ENCODE results near the gene VWCE.

DNA sequence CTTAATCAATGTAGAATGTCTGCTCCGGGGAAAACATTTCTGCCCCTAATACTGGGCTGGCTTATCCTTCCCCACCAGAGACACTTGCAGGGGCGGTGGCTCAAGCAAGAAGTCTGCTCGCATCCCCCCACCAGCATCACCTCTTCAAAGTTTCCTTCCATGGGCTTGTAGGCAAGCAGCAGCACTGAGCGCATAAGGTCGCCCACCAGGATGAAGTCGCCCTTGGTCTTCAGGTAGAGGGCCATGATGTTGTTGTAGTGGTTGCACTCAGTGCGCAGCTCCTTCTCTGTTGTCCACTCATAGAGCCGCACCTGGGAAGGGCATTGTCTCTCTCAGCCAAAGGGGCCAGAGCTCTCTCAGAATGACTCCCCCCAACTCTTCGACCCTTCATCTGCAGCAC, 8.6 kb upstream of the VWCE start:
- TF ChIP-seq, protein P1, sequence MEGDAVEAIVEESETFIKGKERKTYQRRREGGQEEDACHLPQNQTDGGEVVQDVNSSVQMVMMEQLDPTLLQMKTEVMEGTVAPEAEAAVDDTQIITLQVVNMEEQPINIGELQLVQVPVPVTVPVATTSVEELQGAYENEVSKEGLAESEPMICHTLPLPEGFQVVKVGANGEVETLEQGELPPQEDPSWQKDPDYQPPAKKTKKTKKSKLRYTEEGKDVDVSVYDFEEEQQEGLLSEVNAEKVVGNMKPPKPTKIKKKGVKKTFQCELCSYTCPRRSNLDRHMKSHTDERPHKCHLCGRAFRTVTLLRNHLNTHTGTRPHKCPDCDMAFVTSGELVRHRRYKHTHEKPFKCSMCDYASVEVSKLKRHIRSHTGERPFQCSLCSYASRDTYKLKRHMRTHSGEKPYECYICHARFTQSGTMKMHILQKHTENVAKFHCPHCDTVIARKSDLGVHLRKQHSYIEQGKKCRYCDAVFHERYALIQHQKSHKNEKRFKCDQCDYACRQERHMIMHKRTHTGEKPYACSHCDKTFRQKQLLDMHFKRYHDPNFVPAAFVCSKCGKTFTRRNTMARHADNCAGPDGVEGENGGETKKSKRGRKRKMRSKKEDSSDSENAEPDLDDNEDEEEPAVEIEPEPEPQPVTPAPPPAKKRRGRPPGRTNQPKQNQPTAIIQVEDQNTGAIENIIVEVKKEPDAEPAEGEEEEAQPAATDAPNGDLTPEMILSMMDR (IDR thresholded peaks at IDR 0.05): no peak
- TF ChIP-seq POLR2AphosphoS5 (IDR thresholded peaks at IDR 0.05; ENCODE audit: low read depth, low read length): no peak
- TF ChIP-seq, protein P2, sequence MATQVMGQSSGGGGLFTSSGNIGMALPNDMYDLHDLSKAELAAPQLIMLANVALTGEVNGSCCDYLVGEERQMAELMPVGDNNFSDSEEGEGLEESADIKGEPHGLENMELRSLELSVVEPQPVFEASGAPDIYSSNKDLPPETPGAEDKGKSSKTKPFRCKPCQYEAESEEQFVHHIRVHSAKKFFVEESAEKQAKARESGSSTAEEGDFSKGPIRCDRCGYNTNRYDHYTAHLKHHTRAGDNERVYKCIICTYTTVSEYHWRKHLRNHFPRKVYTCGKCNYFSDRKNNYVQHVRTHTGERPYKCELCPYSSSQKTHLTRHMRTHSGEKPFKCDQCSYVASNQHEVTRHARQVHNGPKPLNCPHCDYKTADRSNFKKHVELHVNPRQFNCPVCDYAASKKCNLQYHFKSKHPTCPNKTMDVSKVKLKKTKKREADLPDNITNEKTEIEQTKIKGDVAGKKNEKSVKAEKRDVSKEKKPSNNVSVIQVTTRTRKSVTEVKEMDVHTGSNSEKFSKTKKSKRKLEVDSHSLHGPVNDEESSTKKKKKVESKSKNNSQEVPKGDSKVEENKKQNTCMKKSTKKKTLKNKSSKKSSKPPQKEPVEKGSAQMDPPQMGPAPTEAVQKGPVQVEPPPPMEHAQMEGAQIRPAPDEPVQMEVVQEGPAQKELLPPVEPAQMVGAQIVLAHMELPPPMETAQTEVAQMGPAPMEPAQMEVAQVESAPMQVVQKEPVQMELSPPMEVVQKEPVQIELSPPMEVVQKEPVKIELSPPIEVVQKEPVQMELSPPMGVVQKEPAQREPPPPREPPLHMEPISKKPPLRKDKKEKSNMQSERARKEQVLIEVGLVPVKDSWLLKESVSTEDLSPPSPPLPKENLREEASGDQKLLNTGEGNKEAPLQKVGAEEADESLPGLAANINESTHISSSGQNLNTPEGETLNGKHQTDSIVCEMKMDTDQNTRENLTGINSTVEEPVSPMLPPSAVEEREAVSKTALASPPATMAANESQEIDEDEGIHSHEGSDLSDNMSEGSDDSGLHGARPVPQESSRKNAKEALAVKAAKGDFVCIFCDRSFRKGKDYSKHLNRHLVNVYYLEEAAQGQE (IDR thresholded peaks at IDR 0.05; ENCODE audit: insufficient read depth in 1 of 2, low read depth in 2 of 2, low read length in 1 of 2): no peak
- TF ChIP-seq TCF7L2 (IDR thresholded peaks at IDR 0.05; ENCODE audit: low read depth, low read length): no peak
